Measurements from ENCODE around the gene ZNF71.
"Not testable (repeated sequence)": the region's sequence is repeated elsewhere in the genome, so short reads cannot be mapped to it uniquely, and the experiment has no call there.

The ZNF71 gene

DNA sequence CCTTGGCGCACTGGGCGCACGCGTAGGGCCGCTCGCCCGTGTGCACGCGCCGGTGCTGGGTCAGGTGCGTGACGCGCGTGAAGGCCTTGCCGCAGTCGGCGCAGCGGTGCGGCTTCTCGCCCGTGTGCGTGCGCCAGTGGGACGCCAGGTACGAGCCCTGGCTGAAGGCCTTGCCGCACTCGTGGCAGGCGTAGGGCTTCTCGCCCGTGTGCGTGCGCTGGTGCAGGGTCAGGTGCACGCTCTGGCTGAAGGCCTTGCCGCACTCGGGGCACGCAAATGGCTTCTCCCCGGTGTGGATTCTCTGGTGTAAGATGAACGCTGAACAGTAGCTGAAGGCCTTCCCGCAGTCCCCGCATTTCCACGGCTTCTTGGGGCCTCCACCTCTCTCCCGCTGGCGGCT is 69.4 kb downstream of the ZNF71 start:
- Histone ChIP-seq H3K9ac (ENCODE audit: insufficient read length) (no peak overlapping the region), H3K4me3 (no peak overlapping the region), H3K27ac (no peak overlapping the region), H3K36me3 (ENCODE audit: insufficient read depth, low read length) (no peaks in the 10 kb centered on the region), H3K9me3 (ENCODE audit: low read depth, low read length) (no peaks in the 10 kb centered on the region)
- DNase-seq (ENCODE audit: low read depth, low spot score): no peak
- TF ChIP-seq POLR2AphosphoS5 (IDR thresholded peaks at IDR 0.05; ENCODE audit: borderline replicate concordance, low read depth, low read length): no peak
- no peak for TF ChIP-seq FOXP2 (optimal IDR thresholded peaks at IDR 0.05; ENCODE audit: control extremely low read depth, extremely low read length, insufficient read depth)
- no peak for TF ChIP-seq EZH2 (IDR thresholded peaks at IDR 0.05)

DNA sequence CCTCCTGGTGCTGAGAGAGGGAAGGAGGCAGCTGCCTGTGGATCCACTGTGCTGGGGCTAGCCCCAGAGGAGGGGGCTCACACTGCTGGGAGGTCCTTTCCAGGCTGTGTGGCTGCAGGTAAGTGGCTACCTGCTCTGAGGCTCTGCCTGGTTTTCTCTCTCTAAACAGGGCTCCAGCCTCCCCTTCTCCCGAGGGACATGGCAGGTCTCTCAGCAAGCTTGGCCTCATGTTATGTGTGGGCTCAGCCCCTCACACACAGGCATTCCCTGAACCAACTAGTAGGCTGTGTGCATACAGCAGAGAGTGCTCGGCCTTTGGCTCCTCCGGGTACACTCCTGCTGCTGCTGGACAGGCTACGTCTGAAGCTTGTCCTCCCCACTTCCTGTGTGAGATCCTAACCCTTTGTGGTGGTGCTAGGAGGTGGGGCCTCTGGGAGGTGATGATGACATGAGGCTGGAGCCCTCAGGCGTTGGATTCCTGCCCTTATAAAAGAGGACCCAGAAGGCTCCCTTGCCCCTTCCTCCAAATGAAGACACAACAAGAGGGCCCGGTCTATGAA is 72.3 kb downstream of the ZNF71 start:
- DNase-seq (ENCODE audit: low read depth, low spot score): no peak
- Histone ChIP-seq H3K4me3 (no peak overlapping the region), H3K9me3 (ENCODE audit: low read depth, low read length) (no peaks in the 10 kb centered on the region), H3K36me3 (ENCODE audit: insufficient read depth, low read length) (no peaks in the 10 kb centered on the region), H3K27ac (no peak overlapping the region), H3K9ac (ENCODE audit: insufficient read length) (no peak overlapping the region)
- TF ChIP-seq POLR2AphosphoS5 (IDR thresholded peaks at IDR 0.05; ENCODE audit: borderline replicate concordance, low read depth, low read length) (no peak), FOXP2 (optimal IDR thresholded peaks at IDR 0.05; ENCODE audit: control extremely low read depth, extremely low read length, insufficient read depth) (no peak), EZH2 (IDR thresholded peaks at IDR 0.05) (no peak)

DNA sequence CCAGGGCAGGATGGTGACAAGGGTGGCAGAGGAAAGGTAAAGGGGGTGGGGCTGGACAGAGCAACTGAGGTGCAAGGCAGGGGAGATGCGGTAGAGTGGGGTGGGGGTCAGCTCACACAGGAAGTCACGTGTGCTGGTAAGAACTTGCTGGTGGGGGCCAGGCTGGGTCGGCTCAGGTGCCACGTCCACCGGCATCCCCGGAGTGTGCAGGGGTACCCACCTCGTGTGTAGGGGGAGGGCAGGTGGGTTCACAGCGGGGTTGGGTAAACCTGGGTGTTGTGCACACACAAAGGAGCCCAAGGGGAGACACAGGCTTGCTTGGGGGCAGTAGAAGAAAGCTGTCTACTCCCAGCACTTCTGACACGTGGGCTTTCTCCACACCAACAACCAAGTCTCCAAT is 73.6 kb downstream of the ZNF71 start:
- H3K9ac ChIP-seq (ENCODE audit: insufficient read length): no peak overlapping the region
- H3K9me3 ChIP-seq (ENCODE audit: low read depth, low read length): no peaks in the 10 kb centered on the region
- no peak overlapping the region for H3K4me3 ChIP-seq
- no peaks in the 10 kb centered on the region for H3K36me3 ChIP-seq (ENCODE audit: insufficient read depth, low read length)
- no peak overlapping the region for H3K27ac ChIP-seq
- no peak for TF ChIP-seq FOXP2 (optimal IDR thresholded peaks at IDR 0.05; ENCODE audit: control extremely low read depth, extremely low read length, insufficient read depth)
- no peak for TF ChIP-seq EZH2 (IDR thresholded peaks at IDR 0.05)
- TF ChIP-seq POLR2AphosphoS5 (IDR thresholded peaks at IDR 0.05; ENCODE audit: borderline replicate concordance, low read depth, low read length): no peak
- no peak for DNase-seq (ENCODE audit: low read depth, low spot score)

DNA sequence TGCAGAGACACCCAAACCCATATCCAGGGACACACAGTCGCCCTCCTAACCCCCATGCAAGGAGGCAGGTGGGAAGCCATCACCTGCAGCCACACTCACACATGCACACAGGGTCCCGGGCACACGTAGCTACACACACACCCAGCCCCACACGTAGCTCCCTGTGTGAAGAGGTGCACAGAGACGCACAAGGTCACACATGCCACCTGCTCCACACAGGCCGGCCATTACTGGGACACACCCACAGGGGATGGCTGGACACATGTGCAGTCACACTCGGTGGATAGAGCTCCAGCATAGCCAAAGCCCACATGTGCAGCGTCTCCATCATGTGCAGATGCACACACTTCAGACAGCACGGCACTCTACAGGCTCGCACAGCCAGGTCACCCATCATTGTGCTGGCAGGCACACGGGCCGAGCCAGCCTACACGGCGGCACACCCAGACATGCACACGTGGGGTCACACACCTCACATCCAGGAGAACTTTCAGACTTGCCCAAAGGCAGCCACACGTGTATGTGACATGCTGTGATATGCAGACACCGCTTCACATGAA is 75.4 kb downstream of the ZNF71 start:
- no peaks in the 10 kb centered on the region for H3K9me3 ChIP-seq (ENCODE audit: low read depth, low read length)
- no peaks in the 10 kb centered on the region for H3K36me3 ChIP-seq (ENCODE audit: insufficient read depth, low read length)
- TF ChIP-seq FOXP2 (optimal IDR thresholded peaks at IDR 0.05; ENCODE audit: control extremely low read depth, extremely low read length, insufficient read depth) (no peak), POLR2AphosphoS5 (IDR thresholded peaks at IDR 0.05; ENCODE audit: borderline replicate concordance, low read depth, low read length) (no peak), EZH2 (IDR thresholded peaks at IDR 0.05) (no peak)
- DNase-seq (ENCODE audit: low read depth, low spot score): no peak
- no peak overlapping the region for H3K9ac ChIP-seq (ENCODE audit: insufficient read length)
- no peak overlapping the region for H3K4me3 ChIP-seq
- H3K27ac ChIP-seq: no peak overlapping the region

DNA sequence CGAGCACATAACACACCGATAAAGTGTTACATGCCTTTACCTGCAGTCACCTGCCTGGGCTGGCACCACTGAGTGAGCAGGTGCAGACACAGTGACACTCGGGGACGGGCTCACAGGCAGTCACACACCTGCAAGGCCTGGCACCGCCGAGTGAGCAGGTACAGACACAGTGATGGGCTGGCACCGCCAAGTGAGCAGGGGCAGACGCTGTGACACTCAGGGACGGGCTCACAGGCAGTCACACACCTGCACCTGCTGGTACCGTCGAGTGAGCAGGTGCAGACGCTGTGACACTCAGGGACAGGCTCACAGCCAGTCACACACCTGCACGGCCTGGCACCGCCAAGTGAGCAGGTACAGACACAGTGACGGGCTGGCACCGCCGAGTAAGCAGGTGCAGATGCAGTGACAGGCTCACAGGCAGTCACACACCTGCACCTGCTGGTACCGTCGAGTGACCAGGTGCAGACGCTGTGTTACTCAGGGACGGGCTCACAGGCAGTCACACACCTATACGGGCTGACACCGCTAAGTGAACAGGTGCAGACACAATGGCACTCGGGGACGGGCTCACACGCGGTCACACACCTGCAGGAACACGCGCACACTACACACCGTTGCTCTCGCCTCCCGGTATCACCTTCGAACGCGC is 76.0 kb downstream of the ZNF71 start:
- H3K9me3 ChIP-seq (ENCODE audit: low read depth, low read length): no peaks in the 10 kb centered on the region
- no peak overlapping the region for H3K4me3 ChIP-seq
- no peak overlapping the region for H3K9ac ChIP-seq (ENCODE audit: insufficient read length)
- TF ChIP-seq POLR2AphosphoS5 (IDR thresholded peaks at IDR 0.05; ENCODE audit: borderline replicate concordance, low read depth, low read length) (no peak), FOXP2 (optimal IDR thresholded peaks at IDR 0.05; ENCODE audit: control extremely low read depth, extremely low read length, insufficient read depth) (no peak), EZH2 (IDR thresholded peaks at IDR 0.05) (no peak)
- H3K36me3 ChIP-seq (ENCODE audit: insufficient read depth, low read length): no peaks in the 10 kb centered on the region
- no peak overlapping the region for H3K27ac ChIP-seq
- DNase-seq (ENCODE audit: low read depth, low spot score): no peak

DNA sequence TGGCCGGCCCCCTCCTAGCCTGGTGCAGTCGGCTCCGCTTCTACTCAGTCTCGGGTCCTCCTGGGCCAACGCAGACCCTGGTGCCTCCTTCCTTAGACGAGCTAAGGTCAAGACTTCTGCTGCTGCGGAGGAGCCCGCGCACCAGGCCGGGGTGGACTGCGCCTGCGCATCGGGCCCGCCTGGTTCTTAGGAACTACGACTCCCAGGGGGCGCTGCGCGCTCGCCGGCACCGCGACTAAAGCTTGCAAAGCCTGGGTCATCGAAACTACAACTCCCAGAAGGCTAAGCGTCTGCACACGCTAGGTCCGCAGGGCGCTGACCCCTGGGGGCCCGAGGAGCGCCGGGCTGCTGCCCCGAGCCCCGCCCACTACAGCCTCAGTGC is 76.5 kb downstream of the ZNF71 start, which contains the start of gene ZNF835:
TSS of gene ZNF835 (minus strand) at position 145 of the 382 bp plus-strand sequence. CDS start 6,559 bp downstream, outside the sequence.
- Histone ChIP-seq H3K9ac (ENCODE audit: insufficient read length) (no peak within 1 kb of the TSS), H3K9me3 (ENCODE audit: low read depth, low read length) (no peaks in the 10 kb centered on the region), H3K36me3 (ENCODE audit: insufficient read depth, low read length) (no peaks in the 10 kb centered on the region), H3K4me3 (no peak within 1 kb of the TSS), H3K27ac (no peak within 1 kb of the TSS)
- no peak for DNase-seq (ENCODE audit: low read depth, low spot score)
- TF ChIP-seq FOXP2 (optimal IDR thresholded peaks at IDR 0.05; ENCODE audit: control extremely low read depth, extremely low read length, insufficient read depth): no peak
- TF ChIP-seq EZH2 (IDR thresholded peaks at IDR 0.05): no peak
- no peak for TF ChIP-seq POLR2AphosphoS5 (IDR thresholded peaks at IDR 0.05; ENCODE audit: borderline replicate concordance, low read depth, low read length)

DNA sequence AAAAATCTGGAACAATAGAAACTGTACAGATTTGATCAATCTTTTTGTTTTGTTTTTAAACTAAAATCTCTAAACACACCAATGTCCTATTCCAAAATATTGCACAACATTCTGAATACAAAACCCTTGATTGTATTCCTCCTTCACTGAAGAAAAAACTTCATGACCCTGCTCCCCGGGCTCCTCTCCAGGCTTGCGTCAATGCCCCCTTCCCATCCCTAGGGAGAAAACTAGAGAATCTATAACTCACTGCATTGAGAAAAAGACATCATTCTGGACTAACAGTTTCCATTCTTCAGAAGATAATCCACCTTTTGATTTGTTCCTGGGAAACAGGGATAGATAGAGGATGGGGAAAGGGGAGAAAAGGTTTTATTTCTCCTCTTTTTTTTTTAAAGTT is 77.5 kb downstream of the ZNF71 start:
- not testable (repeated sequence) for H3K27ac ChIP-seq; H3K36me3 ChIP-seq (ENCODE audit: insufficient read depth, low read length); H3K9ac ChIP-seq (ENCODE audit: insufficient read length); H3K9me3 ChIP-seq (ENCODE audit: low read depth, low read length); H3K4me3 ChIP-seq; DNase-seq (ENCODE audit: low read depth, low spot score)
